Hematopoietic multipotent progenitor cell (in vitro differentiated cells): ENCODE results near the gene SMYD2. TPM values are rescaled to one million over a fixed set of nuclear protein-coding genes. Genes with fewer than 3 reads are reported as not detected.

Experiments
- DNase-seq, 3 donors: peaks; one replicate each; pipeline ENCODE4 v3.0.0-alpha.2; 2011 to 2015; ENCODE audit warnings: low read depth in 2 of 3, low spot score in 2 of 3
- total RNA-seq: library from RNA; depleted of rRNA; stranded (reverse); fragments of >200 nt; gene quantifications from one replicate; pipeline ENCODE4 v1.2.3, GENCODE V29; 2012

SMYD2 gene
- total RNA-seq, 1 donor = 7.3 TPM

DNA sequence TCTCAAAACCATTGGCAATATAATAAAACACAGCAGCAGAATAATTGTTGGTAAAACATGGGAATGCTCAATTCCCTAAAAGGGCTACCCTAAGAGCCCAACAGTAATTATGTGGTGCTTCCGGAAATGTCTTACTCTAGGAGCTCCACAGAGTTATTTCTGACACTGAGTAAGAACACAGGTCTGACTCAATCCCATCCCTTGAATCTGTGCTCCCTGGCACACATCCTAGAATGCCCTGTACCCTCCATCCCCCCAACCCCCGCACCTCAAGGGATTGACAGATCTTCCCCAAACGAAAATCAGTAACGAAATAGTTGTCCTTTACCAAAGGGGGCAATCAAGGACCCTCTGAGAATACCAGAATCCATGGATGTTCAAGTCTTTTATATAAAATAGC is 71.9 kb downstream of the SMYD2 start:
- no peak for DNase-seq

DNA sequence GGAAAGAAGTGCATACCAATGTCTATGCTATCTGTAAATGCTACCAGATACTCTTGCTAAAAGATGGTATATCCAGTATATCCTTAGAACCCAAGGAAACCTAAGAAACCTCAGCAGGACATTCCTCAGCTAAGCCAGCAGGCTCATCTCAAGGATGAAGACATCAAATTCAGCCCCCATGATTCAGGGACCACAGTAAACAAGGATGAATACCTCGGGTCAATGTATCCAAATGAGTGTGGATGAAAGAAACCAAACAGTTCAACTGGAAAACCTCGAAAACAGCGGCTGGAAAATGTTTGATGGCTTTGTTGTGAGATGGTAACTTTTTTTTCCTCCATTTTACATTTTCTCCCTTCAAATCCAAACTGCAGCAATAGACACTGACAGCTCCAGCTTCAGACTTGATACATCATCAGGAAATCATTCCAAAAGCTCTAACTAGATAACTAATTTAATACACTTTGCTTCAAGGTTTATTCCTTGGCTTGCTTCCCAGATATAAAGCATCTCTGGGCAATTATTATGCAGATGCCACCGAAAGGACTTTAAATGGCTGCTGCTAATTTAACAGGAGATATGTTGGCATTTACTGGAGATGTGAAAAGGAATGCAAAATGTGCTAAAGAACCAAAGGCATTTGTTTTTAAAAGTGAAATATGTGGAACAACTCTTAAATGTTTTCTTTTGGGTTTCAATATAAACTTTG is 73.6 kb downstream of the SMYD2 start:
- no peak for DNase-seq

DNA sequence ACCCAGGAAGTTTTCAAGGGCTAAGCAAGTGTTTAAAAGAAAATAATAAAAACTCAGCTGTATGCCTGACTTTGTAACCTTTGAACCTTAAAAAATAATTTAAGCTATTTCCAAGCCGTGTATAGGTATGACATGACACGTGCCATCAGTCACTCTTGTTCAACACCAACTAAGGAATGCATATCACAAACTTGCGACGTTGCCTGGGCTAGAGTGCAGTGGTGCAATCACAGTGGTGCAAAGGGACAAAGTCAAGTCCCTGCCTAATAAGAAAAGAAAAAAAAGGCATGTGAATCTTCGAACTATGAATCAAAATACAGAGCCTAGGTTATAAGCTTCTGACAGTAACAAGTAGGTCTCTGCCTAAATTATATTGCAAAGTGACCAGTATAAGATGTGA is 79.2 kb downstream of the SMYD2 start:
- no peak for DNase-seq

GRCh38 chr1:214360525-214361164 is 79.7 kb downstream of the SMYD2 start:
- DNase-seq = no peak

GRCh38 chr1:214361636-214362035 is 80.7 kb downstream of the SMYD2 start:
- no peak for DNase-seq

- DNase-seq = peak in 2 of 3 donors; percentile 9 to 17
Measured at GRCh38 chr1:214362188-214362882, 81.4 kb downstream of the SMYD2 start.

GRCh38 chr1:214363386-214363785 is 82.4 kb downstream of the SMYD2 start:
- no peak for DNase-seq

DNA sequence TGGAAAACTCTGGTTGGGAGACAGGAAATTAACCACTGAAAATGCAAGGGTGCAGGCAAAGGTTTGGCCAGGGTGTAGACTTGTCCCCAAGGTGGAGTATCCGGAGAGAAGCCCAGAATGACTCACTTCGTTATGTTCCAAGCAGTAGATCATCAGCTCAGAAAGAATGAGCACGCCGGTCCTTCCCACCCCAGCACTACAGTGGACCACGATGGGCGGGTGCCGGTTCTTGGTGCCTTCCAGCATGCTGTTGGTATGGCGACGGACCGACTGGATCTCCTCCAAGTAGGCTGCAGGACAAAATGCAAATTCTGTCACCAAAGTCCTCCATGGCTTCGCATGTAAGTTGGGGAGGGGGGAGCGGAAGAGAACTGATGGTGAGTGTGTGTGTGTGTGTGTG is 83.4 kb downstream of the SMYD2 start:
- DNase-seq = no peak

- DNase-seq = no peak
Measured at GRCh38 chr1:214364786-214365295, 83.9 kb downstream of the SMYD2 start.

DNA sequence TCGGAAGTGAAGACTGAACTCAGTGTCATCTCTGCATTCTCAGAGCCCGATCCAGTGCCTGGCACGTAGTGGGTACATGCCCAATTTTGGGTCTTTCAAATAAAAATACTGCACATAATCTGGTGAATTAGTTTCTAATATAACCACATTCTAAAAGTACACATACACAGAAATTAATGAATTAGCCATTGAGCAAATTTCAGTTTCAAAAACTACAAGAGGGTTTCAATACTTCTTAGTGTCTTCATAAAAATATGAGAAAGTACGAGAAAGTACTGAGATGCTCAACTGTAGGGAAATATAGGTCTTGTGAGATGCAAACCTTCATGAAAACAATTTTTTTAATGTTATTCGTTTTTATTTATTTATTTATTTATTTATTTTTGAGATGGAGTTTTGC is 86.9 kb downstream of the SMYD2 start:
- DNase-seq = no peak

GRCh38 chr1:214369364-214369763 is 88.4 kb downstream of the SMYD2 start:
- DNase-seq = no peak

GRCh38 chr1:214370615-214371014 is 89.7 kb downstream of the SMYD2 start:
- no peak for DNase-seq

- DNase-seq = no peak
Measured at GRCh38 chr1:214372092-214372491, 91.1 kb downstream of the SMYD2 start.

- DNase-seq = no peak
Measured at GRCh38 chr1:214377485-214377884, 96.5 kb downstream of the SMYD2 start.

GRCh38 chr1:214377886-214378285 is 96.9 kb downstream of the SMYD2 start:
- no peak for DNase-seq

- DNase-seq = no peak
Measured at GRCh38 chr1:214378492-214378891, 97.5 kb downstream of the SMYD2 start.

DNA sequence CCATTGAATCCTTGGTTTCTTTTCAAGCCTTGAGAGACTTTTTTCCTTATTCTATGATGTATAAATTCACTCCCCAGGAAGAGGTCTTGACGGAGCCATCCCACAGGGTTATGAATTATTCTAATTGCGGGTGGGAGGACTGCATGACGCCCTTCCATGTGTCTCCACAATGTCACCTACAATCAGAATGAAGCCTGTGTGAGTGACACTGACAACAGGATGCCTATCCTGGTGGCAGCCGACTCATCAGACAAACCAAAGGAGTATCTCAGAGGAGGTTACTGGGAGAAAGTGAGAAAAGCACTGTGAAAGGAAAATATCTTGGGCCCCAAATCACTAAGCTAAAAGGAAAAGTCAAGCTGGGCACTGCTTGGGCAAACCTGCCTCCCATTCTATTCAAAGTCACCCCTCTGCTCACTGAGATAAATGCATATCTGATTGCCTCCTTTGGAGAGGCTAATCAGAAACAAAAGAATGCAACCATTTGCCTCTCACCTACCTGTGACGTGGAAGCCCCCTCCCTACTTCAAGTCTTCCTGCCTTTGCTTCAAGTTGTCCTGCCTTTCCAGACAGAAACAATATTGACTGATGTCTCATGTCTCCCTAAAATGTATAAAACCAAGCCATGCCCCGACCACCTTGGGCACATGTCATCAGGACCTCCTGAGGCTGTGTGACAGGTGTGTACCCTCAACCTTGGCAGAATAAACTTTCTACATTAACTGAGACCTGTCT is 98.4 kb downstream of the SMYD2 start:
- no peak for DNase-seq

DNA sequence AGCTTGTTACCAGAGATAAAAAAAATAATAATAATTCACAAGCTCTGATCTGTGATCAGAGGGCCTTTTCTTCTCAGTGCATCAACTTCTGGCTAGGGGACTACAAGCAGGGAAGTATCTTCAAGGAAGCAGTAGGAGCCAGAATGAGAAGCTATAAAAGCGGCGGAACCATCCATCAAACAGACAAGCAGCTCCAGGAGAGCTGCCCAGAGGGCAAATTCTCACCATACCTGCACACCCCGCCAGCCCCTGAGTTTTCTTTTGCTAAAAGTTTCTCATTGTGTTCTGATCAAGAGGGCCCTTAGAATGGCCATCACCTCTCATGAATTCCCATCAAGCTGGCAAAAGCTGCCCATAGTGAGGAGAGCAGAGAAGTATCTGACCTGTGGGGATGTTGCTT is 99.4 kb downstream of the SMYD2 start:
- DNase-seq = no peak

GRCh38 chr1:214380986-214381695 is 100.2 kb downstream of the SMYD2 start:
- DNase-seq = no peak
